ENCODE results near the gene HKDC1.

HKDC1 gene

GRCh38 chr10:69261184-69261583 is 41.1 kb downstream of the HKDC1 start:
- Histone ChIP-seq H3K36me3 (no peaks in the 10 kb centered on the region), H3K4me1 (ENCODE audit: control insufficient read depth in 1 of 2, insufficient read depth in 1 of 2, low read depth in 1 of 2, low read length in 1 of 2) (no peaks in the 10 kb centered on the region), H3K27ac (no peak overlapping the region), H3K27me3 (no peaks in the 10 kb centered on the region), H3K9me3 (no peaks in the 10 kb centered on the region), H3K4me3 (ENCODE audit: low read depth in 1 of 2, low read length in 1 of 2) (no peak overlapping the region)
- TF ChIP-seq CTCF (IDR thresholded peaks at IDR 0.05), result no peak

GRCh38 chr10:69262292-69262751 is 42.2 kb downstream of the HKDC1 start:
- Histone ChIP-seq H3K4me1 (ENCODE audit: control insufficient read depth in 1 of 2, insufficient read depth in 1 of 2, low read depth in 1 of 2, low read length in 1 of 2) (no peaks in the 10 kb centered on the region), H3K27ac (no peak overlapping the region), H3K36me3 (no peaks in the 10 kb centered on the region), H3K9me3 (no peaks in the 10 kb centered on the region), H3K4me3 (ENCODE audit: low read depth in 1 of 2, low read length in 1 of 2) (no peak overlapping the region), H3K27me3 (peaks cover 3% of the 10 kb centered on the region)
- TF ChIP-seq CTCF (IDR thresholded peaks at IDR 0.05), result no peak

DNA sequence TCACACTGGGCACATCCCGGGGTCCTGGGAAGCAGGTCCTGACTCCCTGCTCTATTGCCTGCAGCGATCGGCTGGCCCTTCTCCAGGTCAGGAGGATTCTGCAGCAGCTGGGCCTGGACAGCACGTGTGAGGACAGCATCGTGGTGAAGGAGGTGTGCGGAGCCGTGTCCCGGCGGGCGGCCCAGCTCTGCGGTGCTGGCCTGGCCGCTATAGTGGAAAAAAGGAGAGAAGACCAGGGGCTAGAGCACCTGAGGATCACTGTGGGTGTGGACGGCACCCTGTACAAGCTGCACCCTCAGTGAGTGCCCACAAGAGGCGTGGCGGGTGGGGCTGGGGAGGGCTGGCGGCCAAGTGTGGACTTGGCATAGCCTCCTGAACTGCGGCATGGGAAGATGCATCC is 45.4 kb downstream of the HKDC1 start:
- no peak for TF ChIP-seq CTCF (IDR thresholded peaks at IDR 0.05)
- Histone ChIP-seq H3K27ac (no peak overlapping the region), H3K9me3 (no peaks in the 10 kb centered on the region), H3K4me1 (ENCODE audit: control insufficient read depth in 1 of 2, insufficient read depth in 1 of 2, low read depth in 1 of 2, low read length in 1 of 2) (no peaks in the 10 kb centered on the region), H3K4me3 (ENCODE audit: low read depth in 1 of 2, low read length in 1 of 2) (no peak overlapping the region), H3K36me3 (no peaks in the 10 kb centered on the region), H3K27me3 (peaks cover 3% of the 10 kb centered on the region)

- no peak overlapping the region for H3K27ac ChIP-seq
- H3K9me3 ChIP-seq, result no peaks in the 10 kb centered on the region
- no peaks in the 10 kb centered on the region for H3K36me3 ChIP-seq
- H3K27me3 ChIP-seq, result peaks cover 3% of the 10 kb centered on the region
- no peaks in the 10 kb centered on the region for H3K4me1 ChIP-seq (ENCODE audit: control insufficient read depth in 1 of 2, insufficient read depth in 1 of 2, low read depth in 1 of 2, low read length in 1 of 2)
- H3K4me3 ChIP-seq (ENCODE audit: low read depth in 1 of 2, low read length in 1 of 2), result no peak overlapping the region
- TF ChIP-seq CTCF (IDR thresholded peaks at IDR 0.05), result no peak
Observed at GRCh38 chr10:69268761-69269416, 48.8 kb downstream of the HKDC1 start.

GRCh38 chr10:69269761-69270160 is 49.6 kb downstream of the HKDC1 start:
- Histone ChIP-seq H3K27me3 (peaks cover 3% of the 10 kb centered on the region), H3K27ac (no peak overlapping the region), H3K4me3 (ENCODE audit: low read depth in 1 of 2, low read length in 1 of 2) (no peak overlapping the region), H3K4me1 (ENCODE audit: control insufficient read depth in 1 of 2, insufficient read depth in 1 of 2, low read depth in 1 of 2, low read length in 1 of 2) (no peaks in the 10 kb centered on the region), H3K9me3 (no peaks in the 10 kb centered on the region), H3K36me3 (no peaks in the 10 kb centered on the region)
- TF ChIP-seq CTCF (IDR thresholded peaks at IDR 0.05), result no peak
